Right lobe of liver (tissue), 4 donors: ENCODE results near the gene PHLDB3.

Experiments
- CTCF ChIP-seq, 4 donors: fragments of 200-600 bp in 3 of 4; fragments of 450-650 bp in 1 of 4; IDR thresholded peaks; one replicate each; pipeline versions ENCODE4 v1.5.1 to v1.8.0; 2016 to 2022; ENCODE audit warnings: antibody characterized with exemption in 4 of 4, mild to moderate bottlenecking in 2 of 4
- POLR2A ChIP-seq: fragments of 450-650 bp; IDR thresholded peaks from one replicate; pipeline ENCODE4 v1.6.1; 2017; ENCODE audit warnings: antibody characterized with exemption, mild to moderate bottlenecking
- donor health status: DM: no; HTN: no; CAD: no.
- donor health status: DM: no; HTN: no; CAD: no.
- donor health status: DM: no; HTN: yes; CAD: no.

- no peak for TF ChIP-seq CTCF (IDR thresholded peaks at IDR 0.05)
- no peak for TF ChIP-seq POLR2A
Observed at GRCh38 chr19:43460362-43461016, 44.1 kb downstream of the PHLDB3 start.
